ENCODE results near the gene GPR45.
"Not testable (repeated sequence)": the region's sequence is repeated elsewhere in the genome, so short reads cannot be mapped to it uniquely, and the experiment has no call there.

The GPR45 gene

DNA sequence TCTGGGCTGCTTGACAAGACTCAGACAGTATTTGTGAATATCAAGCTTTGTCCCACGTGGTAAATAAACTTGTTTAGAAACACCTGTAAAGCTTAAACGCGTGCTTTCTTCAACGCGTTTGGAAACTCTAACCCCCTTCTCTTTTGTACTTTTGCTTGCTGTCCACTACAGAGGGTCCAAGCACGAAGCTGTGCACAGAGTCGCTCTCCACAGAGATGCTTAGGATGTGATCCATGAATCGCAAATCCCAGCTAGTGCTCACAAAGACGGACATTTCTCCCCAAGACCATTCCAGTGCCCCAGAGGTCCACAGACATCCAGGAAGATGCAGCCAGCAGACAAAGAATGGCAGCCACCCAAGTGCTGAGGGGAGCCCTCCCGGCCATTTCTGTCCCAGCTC, at the start of gene GPR45:
GPR45 (plus strand) TSS at position 301 of the 400 bp plus-strand sequence. CDS start 116 bp downstream, outside the sequence.
- DNase-seq = no peak

DNA sequence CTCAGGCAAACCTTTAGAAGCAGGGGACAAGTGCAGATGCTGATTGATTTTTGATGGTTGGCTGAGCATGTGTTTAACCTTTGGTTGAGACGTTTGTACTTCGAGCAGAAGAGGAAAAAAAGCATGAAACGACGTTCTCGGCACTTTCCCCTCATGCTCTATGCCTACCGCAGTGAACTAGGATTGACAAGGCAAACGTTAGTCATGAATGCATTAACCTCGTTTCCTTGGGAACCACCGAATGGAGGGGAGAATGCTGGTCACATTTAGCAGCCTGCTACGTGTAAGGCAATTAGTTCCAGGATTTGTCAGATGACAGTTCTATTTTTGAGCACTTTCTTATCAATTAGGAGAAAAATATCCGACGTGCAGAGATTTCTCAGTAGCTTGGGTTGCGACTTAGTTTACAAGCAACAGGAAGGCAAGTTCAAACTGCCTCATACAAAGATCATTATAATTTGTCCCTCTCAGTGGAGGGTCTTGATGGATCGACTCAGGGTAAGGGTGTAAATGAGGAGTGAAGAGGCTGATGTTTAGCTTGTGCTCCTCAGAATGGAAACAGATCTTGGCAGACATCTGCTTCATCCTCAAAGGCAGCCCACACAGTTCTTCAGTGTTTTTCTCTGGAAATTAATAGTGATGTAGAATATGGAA, 47.4 kb upstream of the GPR45 start:
- DNase-seq = no peak

- no peak for DNase-seq
Measured at GRCh38 chr2:105196651-105197050, 44.9 kb upstream of the GPR45 start.

GRCh38 chr2:105215586-105216192, 25.9 kb upstream of the GPR45 start:
- no peak for DNase-seq

DNA sequence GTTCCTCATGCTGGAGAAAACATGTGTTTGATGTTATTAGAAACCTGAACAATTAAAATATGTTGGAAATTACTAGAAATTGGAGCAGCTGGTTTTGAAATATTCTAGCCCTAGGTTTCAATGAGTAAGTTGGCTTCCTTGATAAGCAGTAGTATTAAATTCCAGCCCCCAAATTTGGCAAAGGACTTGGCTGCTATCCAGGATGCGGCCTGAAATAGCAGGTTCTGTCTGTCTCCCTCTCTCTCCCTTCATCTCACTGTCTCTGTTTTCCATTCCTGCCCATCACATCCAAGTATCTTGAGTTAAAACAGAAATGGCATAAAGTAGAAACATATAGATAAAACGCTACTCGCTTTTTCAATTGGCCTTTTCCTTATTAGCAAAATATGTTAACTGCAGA, 20.9 kb upstream of the GPR45 start:
- DNase-seq = no peak

DNA sequence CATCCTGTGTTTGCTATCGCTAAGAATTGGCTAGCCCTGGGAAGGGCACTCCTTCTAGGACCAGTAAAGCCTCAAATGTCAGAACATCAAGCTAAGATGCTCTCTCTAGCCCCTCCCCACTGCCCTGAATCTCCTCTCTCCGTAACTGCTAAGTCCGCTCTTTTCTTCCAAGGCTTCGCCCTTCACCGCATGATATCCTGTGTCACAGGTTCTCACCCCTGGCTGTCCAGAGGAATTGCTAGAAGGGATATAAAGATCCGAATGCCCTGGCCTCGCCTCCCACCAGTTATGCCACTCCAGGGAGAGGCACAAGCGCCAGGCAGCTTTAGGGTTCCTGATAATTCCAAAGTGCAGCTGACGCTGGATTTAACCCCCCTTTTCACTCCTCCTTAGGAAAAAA, 17.1 kb upstream of the GPR45 start:
- no peak for DNase-seq

GRCh38 chr2:105231232-105231619, 10.3 kb upstream of the GPR45 start:
- DNase-seq = no peak

GRCh38 chr2:105235388-105236059, 6.0 kb upstream of the GPR45 start:
- peak; percentile 12 for DNase-seq

GRCh38 chr2:105236060-105236424, 5.5 kb upstream of the GPR45 start:
- no peak for DNase-seq

DNA sequence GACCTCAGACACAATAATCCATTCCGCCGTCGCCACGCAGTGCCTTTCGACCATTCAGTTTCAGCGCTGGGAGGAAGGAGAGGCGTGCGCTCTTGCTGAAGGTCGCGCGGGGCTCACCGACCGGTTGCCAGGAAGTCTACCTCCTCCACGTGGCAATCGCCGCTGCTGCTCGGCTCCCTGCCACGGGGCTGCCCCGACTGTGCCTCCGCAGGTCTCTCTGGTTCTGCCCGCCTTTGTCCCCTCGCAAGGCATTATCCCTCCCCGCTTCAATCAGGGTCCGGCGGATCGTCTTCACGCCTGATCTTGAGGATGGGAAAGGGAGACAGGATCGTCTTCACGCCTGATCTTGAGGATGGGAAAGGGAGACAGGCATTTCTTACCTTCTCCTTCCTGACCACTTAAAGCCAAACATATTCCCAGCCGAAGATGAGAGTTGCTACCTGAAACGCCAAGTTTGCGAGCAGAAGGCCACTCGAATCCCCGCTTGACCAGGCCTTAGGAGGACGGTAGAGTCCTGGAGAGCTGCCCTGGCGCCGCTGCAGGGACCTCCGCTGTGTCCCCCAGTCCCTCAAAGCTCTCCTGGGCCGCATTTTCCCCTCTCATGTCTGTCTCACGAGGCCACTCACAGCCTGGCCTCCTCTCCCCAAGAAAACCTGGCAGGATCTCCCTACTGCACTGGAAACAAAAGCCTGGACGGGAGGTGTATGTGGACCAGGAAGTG, 4.3 kb upstream of the GPR45 start:
- no peak for DNase-seq

DNA sequence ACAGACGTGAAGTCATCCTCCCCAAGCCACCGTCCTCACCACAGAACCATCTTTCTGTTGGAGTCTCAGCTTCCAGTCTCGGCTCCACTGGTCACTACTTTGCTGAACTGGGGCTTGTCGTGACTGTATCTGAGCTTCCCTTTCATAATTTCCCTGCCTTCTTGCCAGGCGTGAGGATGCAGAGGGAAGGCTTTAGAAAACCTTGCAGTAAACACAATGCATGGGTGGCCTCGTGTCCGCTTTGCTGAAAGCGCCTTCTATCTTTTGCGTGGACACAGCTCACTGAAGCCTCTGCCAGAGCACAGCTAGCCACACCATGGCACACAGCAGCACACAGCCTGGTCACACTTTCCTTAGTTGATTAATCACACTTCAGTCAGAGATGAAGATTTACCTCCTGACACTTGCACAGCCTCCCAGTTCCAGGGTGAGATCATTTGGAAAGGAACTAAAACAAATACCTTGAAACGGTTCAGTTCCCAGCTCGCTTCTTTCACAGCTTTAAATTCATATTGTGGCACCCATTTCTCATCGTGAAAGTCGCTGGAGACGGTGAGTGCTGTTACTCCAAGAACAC, 2.8 kb upstream of the GPR45 start:
- DNase-seq = no peak

- DNase-seq = no peak
Measured at GRCh38 chr2:105239924-105240323, 1.6 kb upstream of the GPR45 start.

GRCh38 chr2:105242286-105242993, 897 bp downstream of the GPR45 start:
- DNase-seq = no peak

- no peak for DNase-seq
Measured at GRCh38 chr2:105243961-105244360, 2.4 kb downstream of the GPR45 start.

DNA sequence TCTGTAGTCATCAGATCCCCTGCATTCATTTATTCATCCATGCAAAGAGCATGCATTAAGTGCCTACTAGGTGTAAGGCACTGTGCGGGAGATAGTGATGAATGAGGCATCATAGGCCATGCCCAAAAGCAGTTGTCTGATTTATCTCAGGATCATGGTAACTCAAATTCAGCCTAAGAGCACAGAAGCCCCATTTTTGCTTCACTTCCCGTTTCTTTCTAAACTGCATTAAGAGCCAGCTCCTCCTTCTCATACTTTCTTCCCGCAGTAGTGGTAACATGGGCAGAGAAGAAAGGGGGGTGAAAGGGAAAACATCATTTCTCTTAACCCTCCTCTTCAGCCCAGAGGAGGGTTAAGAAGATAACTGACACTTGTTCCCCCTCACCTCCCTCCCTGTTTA, 2.9 kb downstream of the GPR45 start:
- DNase-seq = no peak

GRCh38 chr2:105248316-105249070, 7.0 kb downstream of the GPR45 start:
- no peak for DNase-seq

GRCh38 chr2:105249181-105249580, 7.6 kb downstream of the GPR45 start:
- DNase-seq = no peak

DNA sequence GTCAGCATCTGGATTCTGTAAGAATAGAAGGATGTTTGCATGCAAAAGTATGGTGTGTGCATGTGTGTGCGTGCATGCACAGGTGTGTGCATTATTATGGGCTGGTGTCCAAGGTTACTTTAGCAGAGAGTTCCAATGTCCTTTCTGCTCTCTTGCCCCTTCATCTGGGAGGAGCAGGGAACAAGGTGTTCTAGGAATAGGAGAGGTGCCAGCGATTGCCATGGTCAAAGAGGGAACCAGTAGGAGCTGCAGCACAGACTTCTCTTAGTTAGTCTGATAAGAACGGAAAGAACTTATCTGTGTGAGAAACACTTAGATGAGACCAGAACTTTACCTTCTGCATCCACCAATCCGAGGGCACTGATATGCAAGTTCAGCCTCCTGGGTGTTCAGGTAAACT, 8.3 kb downstream of the GPR45 start:
- DNase-seq = no peak

DNA sequence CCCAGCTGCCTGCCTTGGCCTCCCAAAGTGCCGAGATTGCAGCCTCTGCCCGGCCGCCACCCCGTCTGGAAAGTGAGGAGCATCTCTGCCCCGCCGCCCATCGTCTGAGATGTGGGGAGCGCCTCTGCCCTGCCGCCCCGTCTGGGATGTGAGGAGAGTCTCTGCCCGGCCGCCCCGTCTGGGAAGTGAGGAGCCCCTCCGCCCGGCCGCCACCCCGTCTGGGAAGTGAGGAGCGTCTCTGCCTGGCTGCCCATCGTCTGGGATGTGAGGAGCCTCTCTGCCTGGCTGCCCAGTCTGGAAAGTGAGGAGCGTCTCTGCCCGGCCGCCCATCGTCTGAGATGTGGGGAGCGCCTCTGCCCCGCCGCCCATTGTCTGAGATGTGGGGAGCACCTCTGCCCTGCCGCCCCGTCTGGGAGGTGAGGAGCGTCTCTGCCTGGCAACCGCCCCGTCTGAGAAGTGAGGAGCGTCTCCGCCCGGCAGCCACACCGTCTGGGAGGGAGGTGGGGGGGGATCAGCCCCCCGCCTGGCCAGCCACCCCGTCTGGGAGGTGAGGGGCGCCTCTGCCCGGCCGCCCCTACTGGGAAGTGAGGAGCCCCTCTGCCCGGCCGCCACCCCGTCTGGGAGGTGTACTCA, 9.6 kb downstream of the GPR45 start:
- not testable (repeated sequence) for DNase-seq

DNA sequence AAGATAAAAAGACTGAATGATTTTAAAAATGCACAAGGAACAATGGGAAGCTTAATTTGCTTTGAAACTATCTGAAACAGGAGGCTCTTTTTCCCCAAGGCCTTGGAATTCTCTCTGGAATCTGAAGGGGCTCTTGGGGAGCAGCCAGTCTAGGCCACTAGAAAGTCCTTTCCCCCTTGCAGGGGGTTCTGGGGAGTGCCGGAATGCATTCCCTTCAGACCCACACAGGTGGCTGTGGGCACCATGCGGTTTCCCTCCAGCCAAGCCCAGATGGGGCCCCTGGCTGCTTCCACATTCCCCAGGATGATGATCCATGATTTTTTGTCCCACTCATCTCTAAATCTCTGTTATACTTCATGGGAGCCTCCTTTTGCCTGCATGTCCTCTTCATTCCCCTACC, 10.7 kb downstream of the GPR45 start:
- no peak for DNase-seq

GRCh38 chr2:105254531-105255210, 13.1 kb downstream of the GPR45 start:
- DNase-seq = no peak
